Renal cortical epithelial cell (primary cell): Measurements from ENCODE around the gene ZNF772. TPM values are rescaled to one million over a fixed set of nuclear protein-coding genes. Genes with fewer than 3 reads are reported as not detected.
"Not testable (repeated sequence)": the region's sequence is repeated elsewhere in the genome, so short reads cannot be mapped to it uniquely, and the experiment has no call there.

Source experiments
- DNase-seq: peaks from one replicate; pipeline ENCODE4 v3.0.0-alpha.2; 2011; ENCODE audit warnings: low read depth
- total RNA-seq: library from RNA; depleted of rRNA; stranded (reverse); fragments of >200 nt; gene quantifications from 2 replicates; pipeline ENCODE4 v1.2.3, GENCODE V29; 2014

ZNF772 gene
- total RNA-seq = 18.9 and 23.5 TPM in 2 replicates

GRCh38 chr19:57477191-57478008 lies at the start of gene ZNF772:
Gene ZNF772, minus strand, starts transcription at chr19:57477566. Its CDS starts 257 bp downstream, at chr19:57477309.
- DNase-seq = peak; percentile 91

DNA sequence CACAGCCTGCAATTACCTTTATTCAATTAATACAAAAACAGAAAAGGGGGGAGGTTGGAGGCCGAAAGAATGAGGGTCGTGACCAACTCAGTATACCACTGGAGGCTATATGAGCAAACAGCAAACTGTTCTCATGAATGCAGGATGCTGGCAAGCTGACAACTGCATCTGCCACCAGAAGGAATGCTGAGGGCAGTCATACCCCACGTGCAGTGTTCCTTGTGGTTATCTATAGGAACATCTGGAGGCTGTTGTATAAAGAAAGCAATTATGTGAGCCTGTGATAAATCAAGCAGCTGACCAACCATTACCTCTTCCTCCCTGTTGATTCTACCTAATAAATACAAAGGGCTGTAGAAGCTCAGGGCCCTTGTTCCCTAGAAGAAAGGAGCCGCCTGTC lies 40.7 kb upstream of the ZNF772 start:
- DNase-seq = not testable (repeated sequence)

DNA sequence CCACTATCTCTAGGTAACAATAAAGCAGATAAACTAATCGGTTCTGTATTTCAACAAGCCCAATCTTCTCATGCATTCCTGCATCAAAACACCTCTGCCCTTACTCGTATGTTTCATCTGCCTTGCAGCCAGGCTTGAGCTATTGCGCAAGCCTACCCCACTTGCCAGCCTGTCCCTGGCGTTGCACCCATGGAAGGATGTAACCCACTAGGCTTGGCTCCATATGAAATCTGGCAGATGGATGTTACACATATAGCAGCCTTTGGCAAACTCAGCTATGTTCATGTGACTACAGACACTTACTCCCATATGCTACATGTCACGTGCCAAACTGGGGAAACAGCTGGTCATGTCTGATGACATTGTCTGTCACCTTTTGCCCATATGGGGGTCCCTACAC lies 37.9 kb upstream of the ZNF772 start:
- DNase-seq = no peak

DNA sequence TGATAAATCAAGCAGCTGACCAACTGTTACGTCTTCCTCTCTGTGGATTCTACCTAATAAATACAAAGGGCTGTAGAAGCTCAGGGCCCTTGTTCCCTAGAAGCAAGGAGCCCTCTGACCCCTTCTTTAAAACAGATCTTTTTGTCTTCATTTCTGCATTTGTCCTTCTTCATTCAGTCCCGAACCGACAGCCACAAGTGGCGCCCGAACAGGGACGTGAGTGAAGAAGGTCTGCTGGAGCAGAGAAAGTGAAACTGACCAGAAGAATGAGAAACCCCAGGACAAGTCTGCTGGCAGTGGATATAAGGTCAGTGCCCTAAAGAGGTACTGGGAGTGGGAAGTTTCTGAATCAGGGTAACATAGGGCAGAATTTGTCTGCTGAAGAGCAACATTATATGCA lies 35.5 kb upstream of the ZNF772 start:
- no peak for DNase-seq

DNA sequence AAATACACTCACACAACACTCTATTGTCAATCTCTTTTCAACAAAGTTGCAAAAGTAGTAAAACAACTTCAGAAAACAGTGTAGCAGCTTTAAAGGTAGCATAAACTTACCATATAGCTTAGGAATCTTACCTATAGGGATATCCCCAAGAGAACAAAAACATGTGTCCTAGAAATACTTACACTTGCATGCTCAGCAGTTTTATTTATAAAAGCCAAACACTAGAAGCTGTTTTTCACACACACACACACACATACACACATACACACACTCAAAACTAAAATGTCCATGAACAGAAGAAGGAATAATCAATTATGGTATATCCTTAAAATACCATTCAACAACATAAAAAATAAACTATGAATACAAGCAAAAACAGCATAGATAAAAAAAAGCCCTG lies 34.1 kb upstream of the ZNF772 start:
- no peak for DNase-seq

GRCh38 chr19:57506163-57506562 lies 28.8 kb upstream of the ZNF772 start:
- no peak for DNase-seq

GRCh38 chr19:57500400-57500799 lies 23.0 kb upstream of the ZNF772 start:
- peak; percentile 17 for DNase-seq

- peak; percentile 87 for DNase-seq
These were observed 22.5 kb upstream of the ZNF772 start, which contains the start of gene ZNF773 for GRCh38 chr19:57499680-57500395. Gene ZNF773, plus strand, starts transcription at chr19:57499938. Its CDS starts 143 bp downstream, at chr19:57500081.

GRCh38 chr19:57499332-57499679 lies 21.9 kb upstream of the ZNF772 start:
- DNase-seq = not testable (repeated sequence)

GRCh38 chr19:57488299-57488644 lies 10.9 kb upstream of the ZNF772 start:
- not testable (repeated sequence) for DNase-seq

DNA sequence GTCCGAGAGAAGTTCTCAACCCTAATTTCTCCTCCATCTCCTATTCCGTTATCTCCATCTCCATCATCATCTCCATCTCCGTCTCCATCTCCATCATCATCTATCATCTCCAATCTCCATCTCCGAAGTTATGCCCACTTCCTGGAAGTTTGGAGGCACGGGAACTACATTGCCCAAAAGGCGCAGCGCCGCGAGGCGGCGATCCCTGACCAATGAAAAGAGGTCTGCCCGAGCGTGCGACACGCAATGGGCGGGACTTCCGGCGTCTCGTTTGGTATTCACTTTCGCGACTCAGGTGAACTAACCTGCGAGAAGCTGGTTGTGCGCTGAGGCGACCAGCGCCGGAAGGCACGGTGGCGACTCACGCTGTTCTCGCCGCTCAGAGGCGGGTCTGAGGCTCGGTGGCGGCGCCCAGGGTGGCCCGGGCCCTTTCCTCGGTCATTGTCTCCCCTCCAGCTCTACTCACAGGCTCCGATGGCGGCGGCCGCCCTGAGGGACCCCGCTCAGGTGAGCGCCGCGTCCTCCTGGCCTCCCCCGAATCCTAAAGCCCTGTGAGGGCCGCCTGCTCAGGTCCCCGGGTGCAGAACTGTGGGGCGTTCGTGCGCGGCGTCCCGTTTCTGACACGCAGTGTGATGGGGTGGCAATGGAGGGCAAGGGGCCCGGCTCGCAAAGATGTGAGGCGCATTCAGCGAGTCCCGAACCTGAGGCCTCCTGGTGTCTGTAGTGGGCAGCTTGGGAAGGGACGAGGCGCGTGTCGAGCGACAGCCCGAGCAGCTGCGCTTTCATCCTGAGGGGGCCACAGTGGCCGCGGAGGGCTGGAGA lies 10.3 kb upstream of the ZNF772 start, which contains the start of gene ZNF419:
Gene ZNF419 (plus strand): TSS at position 274 of the 822 bp plus-strand sequence. CDS start 201 bp downstream, at position 475.
- peak; percentile 82 for DNase-seq

- no peak for DNase-seq
These were observed 3.7 kb downstream of the ZNF772 start for GRCh38 chr19:57473646-57474045.

- no peak for DNase-seq
These were observed 10.9 kb downstream of the ZNF772 start for GRCh38 chr19:57466489-57466888.

GRCh38 chr19:57465680-57466381 lies 11.5 kb downstream of the ZNF772 start:
- DNase-seq = no peak

DNA sequence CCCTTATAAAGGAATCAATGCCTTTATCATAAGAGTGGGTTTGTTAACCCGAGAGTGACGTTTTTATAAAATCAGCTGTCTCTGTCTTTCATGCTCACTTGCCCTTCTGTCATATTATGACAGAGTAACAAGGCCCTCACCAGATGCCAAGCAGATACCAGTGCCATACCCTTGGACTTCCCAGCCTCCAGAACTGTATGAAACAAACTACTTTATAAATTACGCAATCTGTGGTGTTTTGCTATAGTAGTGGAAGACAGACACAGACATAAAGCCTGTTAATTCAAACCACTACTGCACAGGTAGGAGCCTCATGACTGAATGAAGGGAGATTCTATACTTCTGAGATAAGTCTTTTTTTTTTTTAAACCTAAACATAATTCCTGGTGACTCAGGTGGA lies 25.1 kb downstream of the ZNF772 start:
- no peak for DNase-seq

DNA sequence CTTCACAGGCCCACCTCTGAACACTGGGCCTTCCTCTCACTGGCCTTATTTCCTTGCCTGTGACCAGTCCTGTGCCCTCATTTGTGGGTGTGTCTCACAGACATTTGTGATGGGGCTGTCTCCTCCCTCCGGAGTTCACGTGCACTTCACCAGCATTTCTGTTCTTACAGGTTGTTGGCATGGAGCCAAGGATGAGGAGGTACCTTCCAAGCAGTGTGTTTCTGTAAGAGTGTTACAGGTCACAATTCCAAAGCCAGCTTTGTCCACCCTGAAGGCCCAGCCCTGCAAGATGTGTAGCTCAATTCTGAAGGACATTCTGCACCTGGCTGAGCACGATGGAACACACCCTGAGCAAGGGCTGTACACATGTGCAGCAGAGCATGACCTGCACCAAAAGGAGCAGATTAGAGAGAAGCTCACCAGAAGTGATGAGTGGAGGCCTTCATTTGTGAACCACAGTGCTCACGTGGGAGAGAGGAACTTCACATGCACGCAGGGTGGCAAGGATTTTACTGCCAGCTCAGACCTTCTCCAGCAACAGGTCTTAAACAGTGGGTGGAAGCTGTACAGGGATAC lies 34.2 kb downstream of the ZNF772 start:
- no peak for DNase-seq

GRCh38 chr19:57441979-57442752 lies 35.2 kb downstream of the ZNF772 start:
- no peak for DNase-seq

DNA sequence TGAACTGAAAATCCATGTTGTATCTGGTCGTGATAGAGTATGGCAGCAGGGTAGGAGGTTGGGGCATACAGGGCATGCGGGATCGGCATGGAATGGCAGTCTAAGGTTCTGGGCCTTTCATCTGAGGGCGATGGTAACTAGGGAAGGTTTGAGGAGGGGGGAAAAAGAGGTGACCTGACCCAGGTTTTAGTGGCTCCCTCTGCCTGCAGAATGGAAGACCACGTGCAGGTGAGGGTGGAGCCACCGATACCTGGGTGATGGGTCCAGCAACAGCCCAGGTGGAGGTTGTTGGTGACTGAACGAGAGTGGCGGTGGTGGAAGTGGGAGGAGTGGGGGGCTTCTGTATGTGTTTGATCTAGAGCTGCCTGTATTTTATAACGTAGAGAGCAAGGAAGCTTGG lies 38.4 kb downstream of the ZNF772 start:
- no peak for DNase-seq

- DNase-seq = no peak
These were observed 39.4 kb downstream of the ZNF772 start for GRCh38 chr19:57437931-57438330.

DNA sequence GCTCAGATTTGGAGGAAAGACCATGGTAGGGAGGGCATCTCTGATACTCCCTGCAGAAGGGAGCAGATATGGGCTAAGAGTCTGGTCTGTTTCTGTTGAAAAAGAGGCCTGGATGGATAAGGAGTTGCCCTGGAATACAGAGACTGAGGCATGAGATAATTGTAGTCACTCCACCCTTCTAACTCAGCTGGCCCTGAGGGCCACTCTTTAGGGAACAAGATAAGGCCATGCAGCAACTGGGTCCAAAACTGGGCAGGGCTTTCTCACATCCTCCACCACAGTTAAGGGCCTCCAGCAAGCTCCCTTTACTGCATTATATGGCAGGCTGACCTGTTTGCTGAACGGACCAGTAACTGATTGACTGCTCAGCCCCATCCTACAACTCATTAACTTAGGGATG lies 40.9 kb downstream of the ZNF772 start:
- peak; percentile 13 for DNase-seq
